Measurements from ENCODE around the gene CRKL. TPM values are rescaled to one million over a fixed set of nuclear protein-coding genes. Genes with fewer than 3 reads are reported as not detected.
A peak's percentile ranks its signal among the peaks of the same experiment; 100 is the strongest.
"Not testable (repeated sequence)": the region's sequence is repeated elsewhere in the genome, so short reads cannot be mapped to it uniquely, and the experiment has no call there.

The CRKL gene
- total RNA-seq, 1 experiment from 2014 or later, result 48.8 TPM

DNA sequence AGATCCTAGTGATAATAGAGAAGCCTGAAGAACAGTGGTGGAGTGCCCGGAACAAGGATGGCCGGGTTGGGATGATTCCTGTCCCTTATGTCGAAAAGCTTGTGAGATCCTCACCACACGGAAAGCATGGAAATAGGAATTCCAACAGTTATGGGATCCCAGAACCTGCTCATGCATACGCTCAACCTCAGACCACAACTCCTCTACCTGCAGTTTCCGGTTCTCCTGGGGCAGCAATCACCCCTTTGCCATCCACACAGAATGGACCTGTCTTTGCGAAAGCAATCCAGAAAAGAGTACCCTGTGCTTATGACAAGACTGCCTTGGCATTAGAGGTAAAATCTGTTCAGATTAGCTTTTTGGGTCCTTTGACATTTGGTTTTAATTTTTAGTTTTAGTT, 16.7 kb downstream of the CRKL start:
- no peak for DNase-seq (ENCODE audit: low read depth)

DNA sequence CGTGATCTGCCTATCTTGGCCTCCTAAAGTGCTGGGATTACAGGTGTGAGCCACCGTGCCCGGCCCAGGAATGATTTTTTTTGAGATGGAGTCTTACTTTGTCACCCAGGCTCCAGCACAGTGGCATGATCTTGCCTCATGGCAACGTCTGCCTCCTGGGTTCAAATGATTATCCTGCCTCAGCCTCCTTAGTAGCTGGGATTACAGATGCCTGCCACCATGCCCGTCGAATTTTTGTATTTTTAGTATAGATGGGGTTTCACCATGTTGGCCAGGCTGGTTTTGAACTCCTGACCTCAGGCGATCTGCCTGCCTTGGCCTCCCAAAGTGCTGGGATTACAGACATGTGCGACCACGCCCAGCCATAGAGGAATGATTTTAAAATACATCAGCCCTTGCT, 17.8 kb downstream of the CRKL start:
- not testable (repeated sequence) for DNase-seq (ENCODE audit: low read depth)

DNA sequence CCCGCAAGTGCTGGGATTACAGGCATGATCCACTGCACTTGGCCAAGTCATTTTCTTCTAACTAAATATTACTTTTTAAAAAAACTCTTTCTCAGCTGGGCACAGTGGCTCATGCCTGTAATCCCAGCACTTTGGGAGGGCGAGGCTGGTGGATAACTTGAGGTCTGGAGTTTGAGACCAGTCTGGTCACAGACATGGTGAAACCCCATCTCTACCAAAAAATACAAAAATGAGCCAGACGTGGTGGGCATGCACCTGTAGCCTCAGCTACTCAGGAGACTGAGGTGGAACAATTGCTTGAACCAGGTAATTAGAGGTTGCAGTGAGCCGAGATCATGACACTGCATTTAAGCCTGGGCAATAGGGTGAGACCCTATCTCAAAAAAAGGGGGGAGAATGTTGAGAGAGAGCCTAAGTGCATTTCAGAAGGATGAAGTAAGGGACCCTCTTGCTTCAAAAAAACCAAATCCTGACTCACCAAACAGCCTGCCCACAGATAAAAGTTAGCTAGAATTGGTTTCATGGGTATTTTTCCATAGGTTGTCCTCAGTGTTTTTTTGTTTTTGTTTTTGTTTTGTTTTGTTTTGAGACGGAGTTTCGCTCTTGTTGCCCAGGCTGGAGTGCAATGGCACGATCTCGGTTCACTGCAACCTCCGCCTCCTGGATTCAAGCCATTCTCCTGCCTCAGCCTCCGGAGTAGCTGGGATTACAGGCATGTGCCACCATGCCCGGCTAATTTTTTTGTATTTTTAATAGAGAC, 18.8 kb downstream of the CRKL start:
- DNase-seq (ENCODE audit: low read depth), result not testable (repeated sequence)

DNA sequence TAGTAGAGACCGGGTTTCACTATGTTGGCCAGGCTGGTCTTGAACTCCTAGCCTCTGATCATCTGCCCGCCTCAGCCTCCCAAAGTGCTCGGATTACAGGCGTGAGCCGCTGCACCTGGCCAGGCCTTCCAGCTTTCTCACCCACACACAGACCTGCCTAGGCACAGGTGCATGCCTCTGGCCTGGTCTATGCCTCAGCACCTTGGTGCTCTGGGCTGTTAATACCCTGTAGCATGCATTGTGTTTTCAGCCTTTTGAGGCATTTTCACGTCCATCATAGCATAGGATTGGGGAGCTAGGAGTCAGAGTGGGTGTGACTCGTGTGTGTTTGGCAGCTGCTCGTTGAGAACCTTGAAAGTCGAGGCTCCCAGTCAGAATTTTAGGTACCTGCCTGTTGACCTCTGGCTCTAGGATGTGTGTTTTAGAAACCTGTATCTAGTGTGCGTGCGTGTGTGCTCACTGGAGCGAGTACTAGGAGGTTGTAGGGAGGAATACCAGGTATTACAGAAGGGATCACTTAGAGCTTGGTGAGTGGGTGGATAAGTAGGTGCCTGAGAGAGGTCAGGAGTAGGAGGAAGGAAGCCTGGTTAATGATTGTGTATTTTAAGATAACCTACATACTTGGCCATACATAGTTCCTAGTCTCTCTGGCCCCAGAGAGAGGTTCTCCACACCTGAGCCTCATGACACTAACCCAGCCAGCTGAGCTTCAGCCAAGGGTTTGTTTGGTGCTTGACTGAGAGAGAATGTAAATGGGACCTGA, 20.0 kb downstream of the CRKL start:
- no peak for DNase-seq (ENCODE audit: low read depth)

DNA sequence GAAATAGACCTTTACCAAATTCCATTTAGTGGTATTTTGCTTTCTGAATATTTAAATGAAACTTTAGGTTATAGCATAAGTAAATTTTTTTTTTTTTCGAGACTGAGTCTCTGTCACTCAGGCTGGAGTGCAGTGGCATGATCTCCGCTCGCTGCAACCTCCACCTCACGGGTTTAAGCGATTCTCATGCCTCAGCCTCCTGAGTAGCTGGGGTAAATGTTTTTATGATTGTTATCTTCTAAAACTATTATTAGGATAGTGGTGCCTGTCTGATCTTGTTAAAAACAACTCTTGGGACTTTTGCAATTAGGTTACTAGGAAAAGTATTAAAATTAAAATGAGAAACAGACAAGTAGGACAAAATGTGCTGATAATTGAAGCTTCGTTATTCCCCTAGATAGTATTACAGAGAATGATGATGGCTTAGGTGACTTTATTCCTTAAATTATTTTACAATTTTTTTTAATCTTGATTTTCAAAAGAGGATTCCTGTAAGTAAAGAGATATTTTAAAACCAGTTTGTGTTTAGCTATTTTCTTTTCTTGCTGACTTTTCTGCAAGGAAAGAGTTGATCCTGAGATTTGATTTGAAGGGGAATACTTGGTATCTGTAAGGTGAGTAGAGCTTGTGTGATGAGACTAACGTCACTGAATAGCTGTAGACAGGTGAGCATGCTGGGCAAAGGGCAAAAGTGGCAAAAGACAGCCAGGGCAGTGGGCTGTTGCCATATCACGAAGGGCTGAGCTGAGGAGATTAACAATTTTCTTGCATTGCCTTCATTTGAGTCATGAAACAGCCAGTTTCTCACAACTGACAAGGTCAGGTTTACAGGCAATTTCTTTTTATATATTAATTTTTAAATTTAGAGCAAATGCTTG, 20.8 kb downstream of the CRKL start:
- DNase-seq (ENCODE audit: low read depth), result no peak

DNA sequence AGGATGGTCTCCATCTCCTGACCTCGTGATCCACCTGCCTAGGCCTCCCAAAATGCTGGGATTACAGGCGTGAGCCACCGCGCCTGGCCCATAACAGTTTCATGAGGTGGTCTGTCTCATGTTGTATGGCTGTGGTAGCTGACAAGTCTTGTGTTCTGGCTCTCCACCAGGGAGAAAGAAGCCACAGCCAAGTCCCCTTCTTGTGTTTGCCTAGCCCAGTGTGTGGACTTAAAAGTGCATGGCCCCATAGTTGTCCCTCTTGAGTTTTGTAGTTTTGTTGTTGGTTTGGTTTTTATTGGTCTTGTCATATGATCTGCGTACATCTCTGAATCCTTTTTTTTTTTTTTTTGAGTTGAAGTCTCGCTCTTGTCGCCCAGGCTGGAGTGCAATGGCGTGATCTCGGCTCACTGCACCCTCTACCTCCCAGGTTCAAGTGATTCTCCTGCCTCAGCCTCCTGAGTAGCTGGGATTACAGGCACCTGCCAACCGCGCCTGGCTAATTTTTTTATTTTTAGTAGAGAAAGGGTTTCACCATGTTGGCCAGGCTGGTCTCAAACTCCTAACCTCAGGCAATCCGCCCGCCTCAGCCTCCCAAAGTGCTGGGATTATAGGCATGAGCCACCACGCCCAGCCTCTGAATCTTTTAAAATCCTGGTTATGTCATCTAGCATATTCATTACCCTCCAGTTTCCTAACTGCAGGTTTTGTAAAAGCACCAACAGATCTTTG, 22.4 kb downstream of the CRKL start:
- not testable (repeated sequence) for DNase-seq (ENCODE audit: low read depth)

DNA sequence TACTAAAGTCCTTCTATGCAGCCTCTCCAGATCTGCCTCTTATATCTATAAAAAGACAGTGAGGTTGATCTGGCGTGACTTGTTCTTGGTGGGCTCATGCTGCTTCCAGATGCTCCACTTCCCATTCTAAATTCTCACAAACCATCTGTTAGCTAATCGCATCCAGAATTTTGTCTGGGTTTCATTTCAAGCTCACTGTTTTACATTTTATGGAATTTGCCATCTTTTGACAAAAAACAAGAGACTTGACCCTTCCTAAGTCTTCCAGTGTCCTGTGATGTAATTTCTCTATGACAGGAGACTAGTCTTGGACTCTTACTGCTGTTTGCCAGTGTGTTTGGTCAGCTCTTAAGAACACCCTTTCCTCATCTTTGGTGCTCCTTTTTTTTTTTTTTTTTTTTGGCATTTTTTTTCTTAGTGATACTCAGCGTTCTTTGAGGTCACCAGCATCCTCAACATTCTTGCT, 23.0 kb downstream of the CRKL start:
- DNase-seq (ENCODE audit: low read depth), result no peak

DNA sequence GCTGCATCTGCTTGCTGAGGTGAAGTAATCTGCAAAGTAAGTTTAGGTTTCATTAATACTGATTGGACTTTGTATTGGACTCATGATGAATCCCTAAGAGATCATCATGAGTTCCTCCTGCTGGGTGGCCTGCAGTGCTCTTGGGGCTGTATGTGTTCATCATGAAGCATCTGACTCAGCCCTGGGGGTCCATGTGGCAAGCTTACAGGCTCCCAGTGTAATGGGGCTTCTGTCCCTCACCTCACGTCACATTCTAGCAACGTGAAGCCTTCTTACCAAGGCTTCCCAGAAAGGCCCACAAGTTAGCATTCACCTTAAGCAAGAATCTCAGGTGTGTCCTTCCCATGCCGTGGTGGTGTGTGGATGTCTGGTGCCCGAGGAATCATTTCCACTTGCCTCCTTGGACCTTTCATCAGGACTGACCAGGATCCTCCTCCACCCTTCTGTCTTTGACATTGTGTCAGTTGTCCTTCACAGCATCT, 23.7 kb downstream of the CRKL start:
- no peak for DNase-seq (ENCODE audit: low read depth)

DNA sequence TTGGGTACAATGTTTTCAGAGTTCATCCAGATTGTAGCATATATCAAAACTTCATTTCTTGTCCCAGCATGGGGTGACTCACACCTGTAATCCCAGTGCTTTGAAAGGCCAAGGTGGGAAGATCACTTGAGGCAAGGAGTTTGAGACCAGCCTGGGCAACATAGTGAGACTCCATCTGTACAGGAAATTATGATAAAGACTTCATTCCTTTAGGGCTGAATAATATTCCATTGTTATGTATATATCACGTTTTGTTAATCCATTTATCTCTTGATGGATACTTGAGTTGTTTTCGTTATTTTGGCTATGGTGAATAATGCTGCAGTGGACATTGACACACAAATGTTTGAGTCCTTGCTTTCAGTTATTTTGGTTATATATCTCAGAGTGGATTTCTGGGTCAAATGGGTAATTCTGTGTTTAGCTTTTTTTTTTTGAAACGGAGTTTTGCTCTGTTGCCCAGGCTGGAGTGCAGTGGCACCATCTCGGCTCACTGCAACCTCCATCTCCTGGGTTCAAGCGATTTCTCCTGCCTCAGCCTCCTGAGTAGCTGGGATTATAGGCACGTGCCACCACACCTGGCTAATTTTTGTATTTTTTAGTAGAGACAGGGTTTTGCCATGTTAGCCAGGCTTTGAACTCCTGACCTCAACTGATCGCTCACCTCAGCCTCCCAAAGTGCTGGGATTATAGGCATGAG, 25.1 kb downstream of the CRKL start:
- not testable (repeated sequence) for DNase-seq (ENCODE audit: low read depth)

DNA sequence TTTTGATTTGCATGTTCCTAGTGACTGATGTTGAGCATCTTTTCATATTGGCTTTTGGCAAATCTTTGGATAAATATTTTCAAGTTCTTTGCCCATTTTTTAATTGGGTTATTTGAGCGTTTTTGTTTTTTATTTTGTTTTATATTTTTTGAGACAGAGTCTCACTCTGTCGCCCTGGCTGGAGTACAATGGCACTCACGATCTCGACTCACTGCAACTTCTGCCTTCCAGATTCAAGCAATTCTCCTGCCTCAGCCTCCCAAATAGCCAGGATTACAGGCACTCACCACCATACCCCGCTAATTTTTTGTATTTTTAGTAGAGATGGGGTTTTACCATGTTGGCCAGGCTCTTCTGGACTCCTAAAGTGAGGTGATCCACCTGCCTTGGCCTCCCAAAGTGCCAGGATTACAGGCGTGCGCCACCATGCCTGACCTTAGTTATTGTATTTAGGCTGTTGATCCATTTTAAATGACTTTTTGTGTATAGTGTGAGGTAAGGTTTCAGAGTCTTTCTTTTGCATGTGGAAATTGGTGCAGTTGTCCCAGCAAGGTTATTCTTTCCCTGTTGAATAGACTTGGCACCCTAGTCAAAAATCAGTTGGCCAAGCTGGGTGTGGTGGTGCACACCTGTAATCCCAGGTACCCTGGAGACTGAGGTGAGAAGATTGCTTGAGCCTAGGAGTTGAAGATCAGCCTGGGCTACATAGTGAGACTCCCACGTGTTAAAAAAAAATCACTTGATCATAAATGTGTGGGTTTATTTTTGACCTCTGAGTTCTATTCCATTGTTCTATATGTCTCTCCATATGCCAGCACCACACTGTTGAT, 26.1 kb downstream of the CRKL start:
- no peak for DNase-seq (ENCODE audit: low read depth)

DNA sequence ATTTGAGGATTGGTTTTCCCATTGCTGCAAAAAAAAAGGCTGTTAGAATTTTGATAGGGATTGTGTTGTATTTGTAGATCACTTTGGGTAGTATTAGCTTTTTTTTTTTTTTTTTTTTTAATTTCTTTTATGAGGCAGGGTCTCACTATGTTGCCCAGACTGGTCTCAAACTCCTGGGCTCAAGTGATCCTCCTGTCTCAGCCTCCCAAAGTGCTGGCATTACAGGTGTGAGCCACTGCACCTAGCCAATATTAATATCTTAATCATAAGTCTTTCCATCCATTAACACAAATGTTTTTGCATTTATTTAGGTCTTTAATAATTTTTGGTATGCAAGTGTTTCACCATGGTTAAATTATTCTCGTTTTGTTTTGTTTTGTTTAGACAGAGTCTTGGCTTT, 26.8 kb downstream of the CRKL start:
- DNase-seq (ENCODE audit: low read depth), result no peak

DNA sequence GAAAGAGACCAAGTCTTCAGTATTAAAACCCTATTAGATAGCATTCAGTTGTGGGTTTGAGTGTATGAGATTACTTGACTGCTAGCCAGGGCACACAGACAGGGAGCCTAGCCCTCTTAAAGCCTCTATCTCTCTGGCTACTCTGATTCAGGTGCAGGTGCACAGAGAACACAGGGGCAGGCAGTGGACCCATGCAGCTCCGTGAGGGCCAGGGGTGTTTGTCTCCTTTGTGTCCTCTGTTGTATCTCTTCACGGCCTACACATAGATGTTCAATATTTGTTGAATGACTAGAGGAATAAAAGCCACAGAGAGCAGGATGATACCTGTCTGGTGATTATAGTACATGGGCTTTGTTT, 28.3 kb downstream of the CRKL start:
- no peak for DNase-seq (ENCODE audit: low read depth)

DNA sequence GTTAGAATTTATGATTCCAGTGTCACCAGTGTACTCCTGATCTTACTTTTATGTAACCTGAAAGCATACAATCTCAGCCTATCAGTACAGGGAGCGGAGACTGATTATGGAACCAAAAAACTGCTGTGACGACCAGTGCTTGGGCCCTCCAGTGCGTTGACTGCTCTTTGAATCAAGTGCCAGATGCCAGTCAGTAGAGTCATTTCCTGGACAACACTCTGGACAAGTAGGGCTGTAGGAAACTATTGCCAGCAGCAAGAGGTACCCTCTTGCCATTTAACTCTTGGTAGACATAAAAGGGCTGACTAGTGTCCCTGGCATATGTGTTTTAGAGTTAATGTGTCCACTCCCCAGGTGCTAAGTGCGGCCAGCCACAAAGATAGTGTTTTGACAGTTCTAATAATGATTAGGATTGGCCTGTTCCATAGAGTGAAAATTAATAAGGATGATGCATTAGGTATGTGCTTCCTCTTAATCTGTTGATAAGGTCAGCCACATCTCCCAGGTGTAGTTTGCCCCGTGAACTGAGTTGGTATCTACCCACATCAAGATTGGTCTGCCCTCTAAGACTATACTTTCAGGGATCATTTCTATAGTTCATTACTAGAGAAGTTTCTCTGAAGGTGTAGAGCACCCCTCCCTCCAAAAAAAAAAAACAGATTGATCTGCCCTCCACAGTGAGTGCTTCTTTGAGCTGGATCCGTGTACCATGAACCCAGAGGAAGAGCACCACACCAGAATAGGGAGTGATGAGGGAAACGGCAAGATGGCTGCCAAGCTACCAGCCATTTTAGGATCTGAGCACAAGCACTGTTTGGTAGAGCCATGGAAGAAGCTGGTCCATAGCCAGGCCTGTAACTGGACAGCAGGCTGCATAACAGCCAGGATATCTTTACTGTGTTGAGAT, 29.1 kb downstream of the CRKL start:
- peak; percentile 81 for DNase-seq (ENCODE audit: low read depth)

DNA sequence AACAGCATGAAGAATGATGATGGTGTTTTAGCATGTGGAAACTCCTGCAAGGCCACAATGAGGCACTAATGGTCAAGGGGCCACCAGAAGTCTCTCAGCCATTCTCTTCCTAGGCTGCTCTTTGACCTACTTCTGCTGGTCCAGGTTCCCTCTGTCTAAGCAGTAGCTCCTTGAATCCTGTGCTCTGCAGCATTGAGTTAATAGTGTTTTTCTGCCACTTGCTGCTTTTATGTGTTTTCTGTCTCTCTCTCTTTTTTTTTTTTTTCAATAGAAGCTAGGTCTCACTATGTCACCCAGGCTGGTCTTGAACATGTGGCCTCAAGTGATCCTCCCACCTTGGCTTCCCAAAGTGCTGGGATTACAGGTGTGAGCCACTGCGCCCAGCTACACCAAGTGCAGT, 29.8 kb downstream of the CRKL start:
- DNase-seq (ENCODE audit: low read depth), result no peak

DNA sequence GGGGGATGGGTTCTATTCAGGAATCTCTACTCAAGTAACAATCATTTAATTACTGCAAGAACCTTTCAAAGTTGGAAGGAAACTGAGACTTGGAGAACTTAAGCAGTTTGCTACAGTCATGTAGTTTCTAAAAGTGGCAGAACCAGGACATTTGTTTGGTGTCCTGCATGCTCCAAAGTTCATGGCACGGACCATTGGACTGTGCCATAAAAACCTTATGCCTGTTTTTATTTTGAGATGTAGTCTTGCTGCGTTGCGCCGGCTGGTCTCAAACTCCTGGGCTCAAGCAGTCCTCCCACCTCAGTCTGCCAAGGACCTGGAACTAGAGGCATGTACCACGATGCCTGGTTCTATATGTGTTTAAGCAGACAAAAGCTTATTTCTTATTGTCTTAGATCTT, 31.2 kb downstream of the CRKL start:
- no peak for DNase-seq (ENCODE audit: low read depth)

DNA sequence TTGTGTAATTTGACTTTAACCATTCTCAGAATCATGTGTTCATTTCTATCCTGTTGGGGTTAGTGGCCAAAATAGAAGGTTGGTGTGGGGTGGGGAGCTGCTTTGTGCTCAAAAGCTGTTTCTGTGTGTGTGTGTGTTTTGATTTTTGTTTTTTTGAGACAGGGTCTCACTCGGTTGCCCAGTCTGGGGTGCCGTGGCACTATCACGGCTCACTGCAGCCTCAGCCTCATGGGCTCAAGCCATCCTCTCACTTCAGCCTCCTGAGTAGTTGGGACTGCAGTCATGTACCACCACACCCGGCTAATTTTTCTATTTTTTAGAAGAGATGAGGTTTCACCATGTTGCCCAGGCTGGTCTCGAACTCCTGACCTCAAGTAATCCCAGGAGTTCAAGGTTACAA, 31.8 kb downstream of the CRKL start:
- DNase-seq (ENCODE audit: low read depth), result no peak

DNA sequence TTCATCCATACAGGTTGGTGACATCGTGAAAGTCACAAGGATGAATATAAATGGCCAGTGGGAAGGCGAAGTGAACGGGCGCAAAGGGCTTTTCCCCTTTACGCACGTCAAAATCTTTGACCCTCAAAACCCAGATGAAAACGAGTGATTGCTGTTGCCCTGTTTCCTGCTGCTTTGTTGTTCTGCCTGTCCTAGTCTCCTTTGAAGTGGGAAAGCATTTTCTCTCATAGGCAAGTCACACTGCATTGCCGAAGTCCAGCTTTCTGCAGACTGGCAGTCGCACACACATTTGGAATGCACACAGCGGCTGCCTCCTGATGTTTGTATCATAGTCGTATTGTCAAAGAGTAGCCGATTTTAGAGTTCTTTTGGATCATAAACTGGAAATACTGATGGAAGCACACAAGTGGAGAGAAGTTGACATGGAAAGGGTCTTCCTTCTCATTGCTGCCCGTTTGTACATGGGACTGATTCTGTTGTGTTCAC, 32.5 kb downstream of the CRKL start:
- no peak for DNase-seq (ENCODE audit: low read depth)
